COR-L47 (cell line): ENCODE results near the gene PDP2.
A peak's percentile ranks its signal among the peaks of the same experiment; 100 is the strongest.

Experiments
- DNase-seq: peaks from one replicate; lab custom pipeline; 2025; lab: John Stamatoyannopoulos, UW

Gene PDP2

DNA sequence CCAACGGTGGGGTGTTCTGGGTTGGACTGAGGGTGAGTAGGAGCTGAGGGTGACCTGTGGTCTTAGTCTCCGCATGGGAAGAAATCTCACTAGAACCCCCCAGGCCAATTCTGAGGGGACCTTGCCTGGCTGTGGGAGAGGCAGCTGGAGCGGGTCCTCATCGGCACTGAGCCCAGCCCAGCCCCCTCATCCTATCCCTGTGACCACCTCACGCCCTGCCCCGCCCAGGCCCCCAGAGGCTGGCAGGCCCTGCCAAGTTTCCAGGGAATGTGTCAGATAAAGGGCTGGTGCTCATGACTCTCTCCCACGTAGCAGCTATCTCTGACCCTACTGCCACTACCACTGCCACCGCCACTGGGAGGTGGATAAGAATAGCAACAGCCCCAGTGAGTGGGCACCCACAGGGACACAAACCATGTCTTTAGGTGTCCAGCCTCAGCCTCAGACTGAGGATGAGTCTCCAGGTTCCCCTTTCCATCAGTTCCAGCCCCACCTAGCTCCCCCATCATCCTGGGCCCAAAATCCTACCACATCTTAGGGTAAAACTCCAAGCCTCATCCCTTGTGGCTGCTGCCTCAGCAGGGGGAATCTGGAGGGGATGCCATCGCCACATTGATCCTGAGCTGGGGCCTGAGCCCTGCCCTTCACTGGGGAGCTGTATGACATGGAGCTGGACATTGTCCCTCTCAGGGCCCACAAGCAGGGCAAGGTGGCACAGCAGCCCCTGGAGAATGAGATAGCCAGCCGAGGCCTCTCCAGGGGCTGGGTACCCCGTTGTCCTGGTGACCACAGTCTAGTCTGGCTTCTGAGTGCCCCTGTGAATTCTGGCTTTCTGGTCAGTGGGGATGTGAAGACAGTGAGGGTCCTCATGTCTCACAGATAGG, 23.5 kb downstream of the PDP2 start:
- DNase-seq: no peak

DNA sequence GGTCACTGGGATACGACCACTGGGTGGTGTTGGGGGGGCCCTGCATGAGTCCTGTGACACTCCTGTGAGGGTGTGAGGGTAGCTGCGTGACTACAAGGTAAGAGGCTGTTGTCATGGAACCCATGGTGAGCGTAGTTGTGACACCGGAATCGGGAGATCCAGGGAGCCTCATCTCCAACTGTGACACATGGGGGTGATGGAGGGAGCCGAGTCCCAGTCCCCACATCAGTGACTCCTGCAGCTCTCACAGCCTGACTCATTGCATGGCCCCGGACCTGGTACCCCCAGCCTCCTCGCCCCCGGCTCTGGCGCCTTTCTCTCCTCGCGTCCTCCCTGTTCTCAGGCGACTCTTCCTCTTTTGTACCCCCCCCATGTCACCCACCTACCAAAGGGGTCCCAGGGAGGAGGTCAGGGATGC, 24.1 kb downstream of the PDP2 start:
- no peak for DNase-seq

DNA sequence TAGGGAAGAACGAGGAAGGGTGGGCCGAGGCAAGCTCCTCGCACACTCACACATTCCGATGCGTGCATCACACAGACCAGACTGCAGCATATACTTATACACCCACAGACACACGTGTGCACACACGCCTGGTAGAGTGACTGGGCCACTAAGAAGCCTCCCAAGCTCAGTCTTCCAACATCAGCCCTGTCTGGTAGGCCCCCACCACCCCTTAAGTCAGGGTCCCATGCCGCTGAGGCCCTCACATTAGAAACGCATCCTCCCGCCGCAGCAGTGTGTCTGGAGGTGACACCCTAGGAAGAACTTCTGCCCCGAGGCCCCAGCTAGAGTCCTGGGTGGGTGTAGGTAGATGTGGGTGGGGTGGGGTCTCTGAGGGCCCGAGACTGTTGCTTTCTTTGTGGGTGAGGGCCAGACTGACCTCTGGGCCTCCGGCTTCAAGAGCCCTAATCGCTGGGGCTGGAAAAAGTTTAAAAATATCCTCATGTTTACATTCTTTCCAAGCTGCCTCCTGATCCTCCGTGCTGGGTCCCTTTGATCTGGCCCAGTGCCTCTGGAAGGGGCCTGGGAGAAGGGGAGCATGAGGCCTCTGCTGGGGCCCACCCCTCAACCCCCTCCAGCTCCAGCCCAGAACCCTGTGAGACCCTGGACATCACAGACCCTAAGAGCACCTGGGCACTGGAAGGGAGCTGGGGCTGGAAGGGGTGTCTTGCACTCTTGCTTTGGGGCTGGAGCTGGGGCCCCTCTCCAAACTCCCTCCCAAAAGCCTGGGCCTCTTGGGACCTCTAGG, 24.7 kb downstream of the PDP2 start:
- no peak for DNase-seq

DNA sequence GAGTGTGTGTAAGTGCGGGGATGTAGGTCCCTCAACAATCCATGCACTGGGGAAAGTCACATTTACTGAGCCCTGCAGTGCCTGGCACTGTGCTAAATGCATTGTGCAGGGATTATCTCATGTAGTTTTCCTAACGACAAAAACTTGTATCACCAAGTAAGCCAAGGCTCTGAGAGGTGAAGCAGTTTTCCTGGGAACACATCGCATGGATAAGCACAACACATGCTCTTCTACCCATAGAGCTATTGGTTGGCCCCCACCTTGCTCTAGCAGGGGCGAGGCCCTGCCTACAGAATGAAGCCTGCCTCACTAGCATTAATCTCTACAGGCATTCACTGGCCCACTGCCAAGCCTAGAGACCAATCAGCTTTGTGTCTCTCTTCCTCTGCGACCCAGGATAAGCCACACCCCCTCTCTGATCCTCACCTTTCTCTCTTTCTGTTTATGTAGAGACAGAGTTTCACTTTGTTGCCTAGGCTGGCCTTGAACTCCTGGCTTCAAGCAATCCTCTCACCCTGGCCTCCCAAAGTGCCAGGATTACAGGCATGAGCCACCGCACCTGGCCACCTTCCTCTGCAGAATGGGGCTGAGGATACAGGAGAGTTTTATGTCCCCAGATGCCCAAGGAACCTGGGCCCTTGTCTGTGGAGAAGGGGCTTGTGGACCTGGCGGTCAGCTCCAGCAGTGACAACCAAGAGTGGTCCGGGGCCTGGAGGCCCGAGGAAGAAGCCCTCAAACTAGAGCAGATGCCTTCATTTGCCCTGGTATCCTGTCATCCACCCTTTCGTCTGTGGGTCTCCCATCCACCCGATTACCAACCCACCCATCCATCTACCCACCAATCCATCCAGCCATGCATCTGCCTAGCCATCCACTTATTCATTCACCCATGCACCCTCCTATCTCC, 25.6 kb downstream of the PDP2 start:
- peak; percentile 49 for DNase-seq

DNA sequence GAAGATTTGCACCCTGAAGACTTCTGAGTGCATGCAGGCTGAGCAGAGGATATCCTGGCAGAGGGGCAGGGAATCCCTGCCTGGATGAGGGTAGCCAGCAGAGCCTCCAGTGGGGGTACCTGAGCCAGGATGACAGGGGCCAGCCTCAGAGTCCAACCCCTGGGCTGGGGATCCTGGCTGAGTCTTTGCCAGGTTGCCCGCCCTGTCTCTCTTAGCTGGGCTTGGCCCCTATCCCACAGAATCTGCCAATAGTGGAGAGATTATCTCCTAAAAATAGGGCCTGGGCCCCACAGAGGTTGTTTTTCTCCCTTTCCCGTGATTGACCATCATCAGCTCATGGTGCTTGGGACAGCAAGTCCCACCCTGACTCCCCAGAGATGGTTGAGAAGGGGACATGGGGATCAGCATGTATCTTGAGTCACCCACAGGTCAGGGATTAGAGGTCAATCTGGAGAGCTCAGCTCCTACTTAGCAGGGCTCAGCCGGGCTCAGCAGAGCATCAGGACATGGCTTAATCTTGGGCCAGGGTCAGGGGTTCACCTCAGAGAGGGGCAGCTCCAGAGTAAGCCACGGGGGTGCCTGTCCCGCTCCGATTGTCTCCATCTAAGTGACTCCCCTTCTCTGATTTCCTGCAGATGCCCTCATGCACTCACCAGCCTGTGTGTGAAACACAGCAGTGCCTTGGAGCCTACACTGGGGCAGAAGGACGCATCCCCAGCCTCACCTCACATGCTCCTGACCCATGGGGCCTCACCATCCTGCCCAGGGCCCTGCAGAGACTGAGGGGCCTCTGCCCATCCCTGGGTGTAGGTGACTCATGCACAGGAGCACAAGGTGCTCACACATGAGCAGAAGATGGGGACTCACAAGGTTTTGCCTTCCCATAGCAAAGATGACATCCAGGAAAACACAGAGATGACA, 26.9 kb downstream of the PDP2 start:
- no peak for DNase-seq

DNA sequence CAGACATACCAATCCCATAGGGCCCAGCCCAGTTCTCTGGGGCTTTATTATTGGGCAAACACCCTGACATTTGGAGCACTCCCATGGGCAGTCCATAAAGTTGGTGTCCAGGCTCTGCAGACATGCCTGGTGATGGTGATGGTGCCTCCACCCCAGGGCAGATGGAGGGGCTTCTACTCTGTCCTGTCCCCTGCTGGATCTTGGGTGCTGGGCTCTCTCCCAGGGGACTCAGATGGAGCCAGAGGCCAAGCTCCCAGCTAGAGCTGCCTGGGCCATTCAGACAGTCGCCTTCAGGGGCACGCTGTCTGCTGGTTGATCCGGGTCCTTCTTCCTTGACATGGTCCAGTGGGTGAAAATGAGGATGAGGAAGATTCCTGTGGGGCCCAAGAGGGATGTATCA, 27.8 kb downstream of the PDP2 start:
- no peak for DNase-seq

DNA sequence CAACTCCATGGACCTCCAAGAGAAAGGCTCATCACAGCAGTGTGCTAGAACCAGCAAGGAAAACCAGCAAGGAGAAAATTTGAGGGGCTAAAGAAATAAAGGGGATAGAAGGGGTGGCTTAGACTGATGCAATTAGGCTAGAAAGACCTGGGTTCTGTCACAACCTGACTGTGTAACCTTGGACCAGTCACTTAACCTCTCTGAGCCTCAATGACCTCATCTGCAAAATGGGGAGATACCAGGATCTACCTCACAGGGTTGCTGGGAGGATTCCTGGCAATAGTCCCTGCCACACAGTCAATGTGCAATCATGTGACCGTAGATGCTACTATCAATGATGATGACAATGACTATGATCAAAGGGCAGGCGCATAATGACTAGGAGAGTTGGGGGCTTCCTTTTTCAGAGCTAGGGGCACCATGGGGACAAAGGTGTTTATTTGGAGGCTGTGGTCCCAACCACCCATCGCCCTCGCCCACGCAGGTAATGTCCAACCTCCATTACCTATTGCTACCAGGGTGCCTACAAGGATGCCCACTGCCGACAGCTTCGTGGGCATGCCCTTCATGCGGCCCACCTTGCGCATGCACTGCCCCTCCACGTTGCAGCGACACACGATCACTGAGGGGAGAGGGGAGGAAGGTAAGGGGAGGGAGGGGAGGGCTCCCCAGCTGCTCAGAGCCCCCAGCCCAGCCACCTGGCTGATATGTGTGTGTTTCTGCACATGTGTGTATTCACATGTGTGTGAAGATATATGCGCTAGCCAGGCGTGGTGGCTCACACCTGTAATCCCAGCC, 28.6 kb downstream of the PDP2 start:
- no peak for DNase-seq

DNA sequence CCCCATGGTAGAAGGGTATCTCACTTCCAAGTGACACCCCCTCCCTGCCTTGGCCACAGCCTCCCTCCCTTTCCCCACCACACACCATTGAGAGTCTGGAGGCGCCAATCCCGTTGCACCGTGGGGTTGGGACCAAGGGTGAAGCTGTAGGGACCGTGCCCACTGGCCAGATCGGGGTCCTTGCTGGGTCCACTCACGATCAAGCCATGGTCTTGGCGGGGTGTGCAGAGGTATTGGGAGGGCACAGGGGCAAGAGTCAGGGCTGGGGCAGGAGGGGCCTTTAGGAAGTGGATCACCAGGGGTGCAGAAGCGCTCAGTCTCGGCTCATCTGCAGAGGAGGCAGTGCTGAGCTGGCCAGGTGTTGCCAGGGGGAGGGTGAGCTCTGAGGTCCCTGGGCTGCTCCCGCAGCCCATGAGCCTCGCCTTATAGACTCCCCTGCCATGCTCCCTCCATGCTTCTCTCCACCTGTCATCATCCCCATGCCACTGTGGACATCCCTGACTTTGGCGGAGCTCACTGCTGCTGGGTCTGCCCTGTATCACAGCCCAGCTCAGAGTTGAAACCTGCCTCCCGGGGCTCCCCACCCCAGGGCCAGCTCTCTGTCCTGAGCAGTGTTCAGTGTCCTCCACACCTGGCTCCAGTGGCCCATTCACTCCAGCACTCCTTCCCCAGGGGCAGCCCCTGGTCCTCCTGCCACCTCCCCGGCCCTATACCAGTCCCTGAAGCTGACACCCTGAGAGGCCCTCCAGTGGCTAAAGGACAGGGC, 30.0 kb downstream of the PDP2 start:
- DNase-seq: no peak

DNA sequence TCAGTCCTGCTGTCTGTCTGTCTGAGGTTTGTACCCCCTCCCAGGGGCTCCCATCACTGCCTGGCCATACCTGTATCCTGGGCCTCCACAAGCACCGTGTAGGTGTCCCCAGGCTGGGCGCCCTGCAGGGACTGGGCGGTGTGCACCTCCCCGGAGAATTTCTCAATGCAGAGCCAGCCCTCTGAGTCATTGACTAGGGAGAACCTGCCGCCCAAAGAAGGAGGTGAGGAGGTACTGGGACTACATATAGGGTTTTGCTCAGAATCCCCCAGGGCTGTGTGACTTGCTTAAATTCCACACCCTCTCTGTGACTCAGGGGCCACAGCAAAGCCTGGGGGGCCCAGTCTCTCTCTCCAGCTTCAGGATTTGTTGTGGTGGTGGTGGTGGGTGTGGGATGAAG, 30.8 kb downstream of the PDP2 start:
- no peak for DNase-seq

DNA sequence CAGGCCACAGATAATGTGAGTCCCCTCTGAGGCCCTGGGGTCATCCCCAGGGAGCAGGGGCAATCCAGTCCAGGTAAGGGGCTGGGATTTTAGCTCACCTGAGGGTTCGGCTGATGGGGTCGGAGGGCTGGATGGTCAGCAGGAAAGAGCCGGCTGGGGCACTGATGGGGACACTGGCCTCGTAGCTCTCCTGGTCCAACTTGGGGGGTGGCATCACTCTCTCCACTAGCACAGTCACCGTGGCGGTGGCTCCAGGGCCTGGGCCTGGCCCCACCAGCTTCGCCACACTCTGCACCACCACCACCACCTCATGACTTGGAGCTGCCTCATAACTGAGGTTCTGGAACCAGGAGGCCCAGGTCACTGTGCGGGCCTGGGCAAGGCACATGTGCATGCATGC, 31.5 kb downstream of the PDP2 start:
- DNase-seq: no peak

DNA sequence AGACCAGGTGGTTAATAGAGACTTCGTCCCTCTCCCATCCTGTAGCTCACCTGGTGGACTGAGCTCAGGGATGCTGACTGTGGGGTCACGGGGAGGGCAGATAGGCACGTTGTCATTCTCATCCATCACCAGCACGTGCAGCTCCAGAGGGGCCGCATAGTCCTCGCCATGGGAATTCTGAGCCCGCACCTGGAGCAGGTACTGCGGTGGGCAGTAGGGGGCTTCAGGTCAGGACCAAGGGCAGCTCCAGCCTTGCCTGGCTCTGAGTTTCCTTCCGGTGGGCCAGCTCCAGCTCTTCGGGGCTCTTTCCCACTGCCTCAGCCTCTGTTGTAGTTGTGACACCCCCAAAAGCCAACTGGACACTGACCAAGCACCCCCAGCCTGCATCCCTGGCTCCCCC, 32.8 kb downstream of the PDP2 start:
- DNase-seq: no peak

DNA sequence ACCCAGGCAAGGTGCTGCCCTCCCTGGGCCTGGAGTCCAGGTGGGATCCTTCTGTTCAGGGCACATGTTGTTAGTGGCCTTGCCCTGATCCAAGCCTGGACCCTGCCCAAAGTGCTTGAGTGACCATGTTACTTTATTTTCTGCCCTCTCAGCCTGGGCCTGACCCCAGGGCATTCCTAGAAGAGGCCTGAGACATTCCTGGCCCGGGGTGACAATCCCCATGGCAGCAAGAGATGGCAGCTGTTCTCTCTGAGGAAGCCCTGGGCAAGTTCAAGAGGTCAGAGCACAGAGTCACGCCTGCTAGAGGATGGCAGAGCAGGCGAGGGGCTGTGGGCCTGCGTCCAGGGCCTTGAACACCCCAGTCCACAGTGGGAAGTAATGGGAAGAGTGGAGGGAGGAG, 33.4 kb downstream of the PDP2 start:
- no peak for DNase-seq

DNA sequence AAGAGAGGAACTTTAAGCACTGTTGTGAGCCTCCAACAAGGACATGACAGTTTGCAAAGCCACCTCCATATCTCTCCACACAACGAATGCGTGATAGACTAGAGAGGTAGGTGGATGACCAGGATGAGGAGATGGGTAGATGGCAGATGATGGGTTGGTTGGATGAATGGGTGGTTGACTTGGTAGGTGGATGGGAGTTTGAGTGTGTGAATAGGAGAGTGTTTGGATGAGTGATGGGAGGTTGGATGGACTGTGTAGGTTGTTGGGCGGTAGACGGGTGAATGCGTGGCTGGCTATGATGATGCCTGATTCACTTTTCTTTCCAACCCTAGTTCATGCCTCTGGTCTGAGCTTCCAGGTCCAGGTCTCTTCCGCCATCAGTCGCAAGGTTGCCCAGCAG, 34.2 kb downstream of the PDP2 start:
- DNase-seq: no peak

DNA sequence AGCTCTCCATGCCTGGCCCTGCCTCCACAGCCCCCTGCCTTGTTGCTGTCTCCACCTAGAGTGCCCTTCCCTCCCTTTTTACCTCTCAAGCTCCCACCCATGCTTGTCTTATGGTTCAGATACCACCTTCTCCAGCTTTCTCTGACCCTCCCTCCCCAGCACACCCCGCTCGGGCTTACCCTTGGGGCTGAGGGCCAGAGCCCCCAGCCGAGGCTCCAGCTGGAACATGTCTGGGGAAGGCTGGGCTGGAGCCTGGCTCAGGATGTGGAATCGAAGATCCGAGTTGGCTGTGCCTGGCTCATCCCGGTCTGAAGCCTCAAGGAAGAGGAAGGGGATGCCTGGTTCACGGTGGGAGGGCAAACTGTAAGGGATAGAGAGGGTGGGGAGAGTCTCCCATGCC, 34.7 kb downstream of the PDP2 start:
- DNase-seq: no peak

DNA sequence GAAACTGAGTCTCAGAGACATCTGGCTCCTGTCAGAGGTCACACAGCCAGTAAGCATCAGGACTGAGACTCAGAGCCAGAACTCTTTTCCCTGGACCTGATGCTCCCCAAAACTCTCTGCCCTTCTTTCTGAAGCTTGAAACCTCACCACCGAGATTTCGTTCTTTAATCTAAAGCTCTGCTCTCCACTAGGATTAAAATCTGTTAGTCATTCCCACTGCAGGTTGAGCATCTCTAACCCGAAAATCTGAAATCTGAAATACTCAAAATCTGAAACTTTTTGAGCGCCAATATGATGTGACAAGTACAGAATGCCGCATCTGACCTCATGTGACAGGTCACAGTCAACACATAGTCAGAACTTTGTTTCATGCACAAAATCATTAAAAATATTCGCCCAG, 36.2 kb downstream of the PDP2 start:
- no peak for DNase-seq

DNA sequence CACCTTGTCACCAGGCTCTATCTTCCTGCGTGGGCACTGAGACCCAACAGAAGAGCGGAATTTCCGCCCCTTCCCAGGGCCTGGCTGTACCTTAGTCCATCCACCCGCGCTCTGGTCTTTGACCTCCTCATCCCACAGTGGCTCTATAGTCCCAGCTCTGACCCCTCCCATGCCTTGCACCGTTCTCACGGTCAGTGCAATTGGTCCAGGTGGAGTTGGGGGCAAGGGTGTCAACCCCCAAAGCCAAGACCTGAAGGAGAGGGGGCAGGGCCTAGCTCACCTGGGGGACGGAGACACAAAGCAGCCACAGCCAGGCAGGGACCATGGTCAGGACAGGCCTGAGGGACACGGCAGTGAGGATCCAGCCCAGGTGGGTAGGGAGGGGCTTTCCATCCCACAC, 37.4 kb downstream of the PDP2 start:
- no peak for DNase-seq

DNA sequence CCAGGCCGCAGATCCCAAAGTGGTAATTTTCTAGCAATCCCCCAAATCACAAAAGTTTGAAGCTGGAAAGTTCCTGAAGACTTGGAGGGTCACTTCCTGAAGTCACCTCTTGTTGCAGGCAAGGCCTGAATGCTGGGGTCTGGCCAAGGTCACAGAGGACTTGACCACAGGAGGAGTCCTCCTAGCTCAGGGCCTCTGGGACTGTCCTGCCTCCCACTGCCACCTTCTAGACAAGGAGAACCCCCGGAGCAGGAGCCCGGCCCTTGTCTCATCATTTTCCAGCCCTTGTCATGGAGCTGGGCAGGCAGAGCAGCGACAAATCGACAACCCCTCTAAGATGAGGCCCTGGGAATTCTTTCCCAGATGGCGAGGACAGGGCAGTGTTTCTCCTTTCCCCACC, 38.0 kb downstream of the PDP2 start:
- DNase-seq: no peak

DNA sequence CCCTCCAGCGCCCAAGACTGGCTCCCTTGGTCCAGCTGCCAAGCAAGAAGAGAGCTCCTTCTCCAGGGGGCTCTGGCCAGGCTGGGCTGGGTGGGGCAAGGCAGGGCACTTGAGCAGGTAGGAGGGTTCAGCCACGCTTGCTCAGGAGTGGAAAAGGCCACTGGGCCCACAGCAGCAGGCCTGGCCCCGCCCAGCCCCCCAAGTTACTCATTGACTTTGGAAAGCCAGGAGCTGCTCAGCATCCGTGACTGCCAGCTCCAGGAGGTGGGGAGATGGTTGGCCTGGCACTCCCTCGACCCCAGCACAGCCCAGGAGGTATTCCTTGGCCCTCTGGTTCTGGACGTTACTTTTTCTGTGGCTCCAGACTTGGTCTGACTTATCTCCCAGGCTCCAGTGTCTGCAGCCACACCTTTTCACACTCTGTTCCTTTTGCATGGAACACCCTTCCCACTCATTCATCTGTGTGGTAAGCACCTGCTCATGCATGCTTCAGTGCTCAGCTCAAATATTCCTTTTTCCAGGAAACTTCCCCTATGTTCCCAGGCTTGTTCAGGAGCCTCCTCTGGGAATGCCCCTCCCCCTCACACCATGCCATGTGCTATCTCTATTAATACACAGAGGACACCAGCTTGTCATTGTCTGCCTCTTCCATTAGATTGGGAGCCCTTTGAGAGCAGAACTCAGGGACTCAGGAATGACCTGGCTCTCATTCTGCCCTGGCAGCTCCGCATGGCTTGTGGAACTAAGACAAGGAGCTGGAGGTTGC, 38.7 kb downstream of the PDP2 start, which contains the start of gene CDH16:
TSS of gene CDH16 (minus strand) at position 83 of the 766 bp plus-strand sequence. CDS start 820 bp downstream, outside the sequence.
- no peak for DNase-seq
